ENCODE measurements around the gene RFTN1.

- no peak for TF ChIP-seq ESRRG (CRISPR knock-in tag; IDR thresholded peaks at IDR 0.05)
- TF ChIP-seq, protein P1, sequence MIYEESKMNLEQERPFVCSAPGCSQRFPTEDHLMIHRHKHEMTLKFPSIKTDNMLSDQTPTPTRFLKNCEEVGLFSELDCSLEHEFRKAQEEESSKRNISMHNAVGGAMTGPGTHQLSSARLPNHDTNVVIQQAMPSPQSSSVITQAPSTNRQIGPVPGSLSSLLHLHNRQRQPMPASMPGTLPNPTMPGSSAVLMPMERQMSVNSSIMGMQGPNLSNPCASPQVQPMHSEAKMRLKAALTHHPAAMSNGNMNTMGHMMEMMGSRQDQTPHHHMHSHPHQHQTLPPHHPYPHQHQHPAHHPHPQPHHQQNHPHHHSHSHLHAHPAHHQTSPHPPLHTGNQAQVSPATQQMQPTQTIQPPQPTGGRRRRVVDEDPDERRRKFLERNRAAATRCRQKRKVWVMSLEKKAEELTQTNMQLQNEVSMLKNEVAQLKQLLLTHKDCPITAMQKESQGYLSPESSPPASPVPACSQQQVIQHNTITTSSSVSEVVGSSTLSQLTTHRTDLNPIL (CRISPR knock-in tag; IDR thresholded peaks at IDR 0.05; ENCODE audit: low read depth): no peak
- TF ChIP-seq ZFP30 (CRISPR knock-in tag; IDR thresholded peaks at IDR 0.05): no peak
- TF ChIP-seq PATZ1 (CRISPR knock-in tag; IDR thresholded peaks at IDR 0.05; ENCODE audit: borderline replicate concordance): no peak
- TF ChIP-seq TOX (CRISPR knock-in tag; IDR thresholded peaks at IDR 0.05; ENCODE audit: borderline replicate concordance): no peak
- no peak for TF ChIP-seq OSR1 (CRISPR knock-in tag; IDR thresholded peaks at IDR 0.05)
- no peak for TF ChIP-seq GLIS3 (CRISPR knock-in tag; IDR thresholded peaks at IDR 0.05)
These were observed 80.8 kb downstream of the RFTN1 start for GRCh38 chr3:16432714-16433113.
